Measurements from ENCODE around the gene VIPR2. TPM values are rescaled to one million over a fixed set of nuclear protein-coding genes. Genes with fewer than 3 reads are reported as not detected.

VIPR2 gene
- total and polyA plus RNA-seq, 2 of the 13 experiments (the other 11 are each of a cell fraction or from before 2014, with no cell fraction given) = not detected

DNA sequence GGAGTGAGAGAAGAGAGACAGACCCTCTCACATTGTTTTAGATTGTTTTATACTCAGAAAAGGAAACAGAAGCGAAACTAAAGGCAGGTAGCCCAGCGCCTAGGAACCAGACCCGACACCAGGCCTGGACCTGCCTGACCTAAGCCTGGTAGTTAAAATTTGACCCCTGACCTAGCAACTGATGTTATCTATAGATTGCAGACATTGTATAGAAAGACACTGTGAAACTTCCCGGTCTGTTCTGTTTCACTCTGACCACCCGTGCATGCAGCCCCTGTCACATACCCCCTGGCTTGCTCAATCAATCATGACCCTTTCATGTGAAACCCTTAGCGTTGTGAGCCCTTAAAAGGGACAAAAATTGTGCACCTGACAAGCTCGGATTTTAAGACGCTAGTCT lies 31.6 kb downstream of the VIPR2 start (continued):
- TF ChIP-seq REXO4 (CRISPR knock-in tag; IDR thresholded peaks at IDR 0.05; ENCODE audit: borderline replicate concordance) (no peak), SOX6 (IDR thresholded peaks at IDR 0.05) (no peak), SOX6 (CRISPR knock-in tag; IDR thresholded peaks at IDR 0.05) (no peak), HNF4G (IDR thresholded peaks at IDR 0.05; ENCODE audit: borderline replicate concordance, low read depth, low read length) (no peak), HNF4G (CRISPR knock-in tag; IDR thresholded peaks at IDR 0.05; ENCODE audit: borderline replicate concordance, low read depth) (no peak), NFRKB (IDR thresholded peaks at IDR 0.05) (no peak), ZNF207 (IDR thresholded peaks at IDR 0.05; ENCODE audit: borderline replicate concordance) (no peak), ZNF776 (CRISPR knock-in tag; IDR thresholded peaks at IDR 0.05) (no peak), ZNF75D (CRISPR knock-in tag; IDR thresholded peaks at IDR 0.05; ENCODE audit: borderline replicate concordance) (no peak), POLR2G (IDR thresholded peaks at IDR 0.05; ENCODE audit: low read depth, low read length) (no peak), ZBTB38 (CRISPR knock-in tag; IDR thresholded peaks at IDR 0.05) (no peak), NR2F1 (CRISPR knock-in tag; IDR thresholded peaks at IDR 0.05) (no peak)
- TF ChIP-seq, protein P1, sequence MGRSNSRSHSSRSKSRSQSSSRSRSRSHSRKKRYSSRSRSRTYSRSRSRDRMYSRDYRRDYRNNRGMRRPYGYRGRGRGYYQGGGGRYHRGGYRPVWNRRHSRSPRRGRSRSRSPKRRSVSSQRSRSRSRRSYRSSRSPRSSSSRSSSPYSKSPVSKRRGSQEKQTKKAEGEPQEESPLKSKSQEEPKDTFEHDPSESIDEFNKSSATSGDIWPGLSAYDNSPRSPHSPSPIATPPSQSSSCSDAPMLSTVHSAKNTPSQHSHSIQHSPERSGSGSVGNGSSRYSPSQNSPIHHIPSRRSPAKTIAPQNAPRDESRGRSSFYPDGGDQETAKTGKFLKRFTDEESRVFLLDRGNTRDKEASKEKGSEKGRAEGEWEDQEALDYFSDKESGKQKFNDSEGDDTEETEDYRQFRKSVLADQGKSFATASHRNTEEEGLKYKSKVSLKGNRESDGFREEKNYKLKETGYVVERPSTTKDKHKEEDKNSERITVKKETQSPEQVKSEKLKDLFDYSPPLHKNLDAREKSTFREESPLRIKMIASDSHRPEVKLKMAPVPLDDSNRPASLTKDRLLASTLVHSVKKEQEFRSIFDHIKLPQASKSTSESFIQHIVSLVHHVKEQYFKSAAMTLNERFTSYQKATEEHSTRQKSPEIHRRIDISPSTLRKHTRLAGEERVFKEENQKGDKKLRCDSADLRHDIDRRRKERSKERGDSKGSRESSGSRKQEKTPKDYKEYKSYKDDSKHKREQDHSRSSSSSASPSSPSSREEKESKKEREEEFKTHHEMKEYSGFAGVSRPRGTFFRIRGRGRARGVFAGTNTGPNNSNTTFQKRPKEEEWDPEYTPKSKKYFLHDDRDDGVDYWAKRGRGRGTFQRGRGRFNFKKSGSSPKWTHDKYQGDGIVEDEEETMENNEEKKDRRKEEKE (IDR thresholded peaks at IDR 0.05) = no peak
